ENCODE measurements around the gene MYEF2. TPM values are rescaled to one million over a fixed set of nuclear protein-coding genes. Genes with fewer than 3 reads are reported as not detected.

The MYEF2 gene
- total RNA-seq, 1 experiment from 2014 or later, result 112 TPM

GRCh38 chr15:48102167-48102566 lies 75.9 kb downstream of the MYEF2 start:
- peaks cover 17% of the 10 kb centered on the region for H3K27me3 ChIP-seq (replicated peaks; ENCODE audit: insufficient read depth, low read depth, low read length, poor library complexity)
- ChIA-PET CTCF (no interaction called here), POLR2A (ENCODE audit: low non-redundant PET) (no interaction called here)
- H3K9me3 ChIP-seq (ENCODE audit: low read depth, low read length, poor library complexity, severe bottlenecking), result no peaks in the 10 kb centered on the region
- no peak overlapping the region for H3K4me3 ChIP-seq (ENCODE audit: low read depth, low read length, poor library complexity, severe bottlenecking)
- no TSS peak for BruUV-seq (replicated peaks)
- H3K27ac ChIP-seq (ENCODE audit: low read depth, low read length, poor library complexity, severe bottlenecking), result no peak overlapping the region
- no peak for DNase-seq (ENCODE audit: low spot score)
- no peak for TF ChIP-seq CTCF (conservative IDR thresholded peaks at IDR 0.05; ENCODE audit: low read depth, low read length)
- TF ChIP-seq EZH2 (IDR thresholded peaks at IDR 0.05; ENCODE audit: borderline replicate concordance, low read depth, low read length, poor library complexity, severe bottlenecking), result no peak
- intact Hi-C loops (cut with micrococcal nuclease; ENCODE audit: unreplicated experiment), result no loop called here
- no peaks in the 10 kb centered on the region for H3K4me1 ChIP-seq (ENCODE audit: insufficient read depth, low read length, poor library complexity, severe bottlenecking)
- no peaks in the 10 kb centered on the region for H3K36me3 ChIP-seq (ENCODE audit: insufficient read depth, low read length, poor library complexity, severe bottlenecking)

- Histone ChIP-seq H3K27ac (ENCODE audit: low read depth, low read length, poor library complexity, severe bottlenecking) (no peak overlapping the region), H3K36me3 (ENCODE audit: insufficient read depth, low read length, poor library complexity, severe bottlenecking) (no peaks in the 10 kb centered on the region), H3K4me3 (ENCODE audit: low read depth, low read length, poor library complexity, severe bottlenecking) (no peak overlapping the region), H3K4me1 (ENCODE audit: insufficient read depth, low read length, poor library complexity, severe bottlenecking) (no peaks in the 10 kb centered on the region), H3K27me3 (replicated peaks; ENCODE audit: insufficient read depth, low read depth, low read length, poor library complexity) (peaks cover 10% of the 10 kb centered on the region), H3K9me3 (ENCODE audit: low read depth, low read length, poor library complexity, severe bottlenecking) (no peaks in the 10 kb centered on the region)
- TF ChIP-seq CTCF (conservative IDR thresholded peaks at IDR 0.05; ENCODE audit: low read depth, low read length), result no peak
- ChIA-PET CTCF (no interaction called here), POLR2A (ENCODE audit: low non-redundant PET) (no interaction called here)
- intact Hi-C loops (cut with micrococcal nuclease; ENCODE audit: unreplicated experiment), result no loop called here
- BruUV-seq (replicated peaks), result no TSS peak
- DNase-seq (ENCODE audit: low spot score), result no peak
Measured at GRCh38 chr15:48101376-48101961, 76.6 kb downstream of the MYEF2 start.

- no peak for DNase-seq (ENCODE audit: low spot score)
- no peak for TF ChIP-seq CTCF (conservative IDR thresholded peaks at IDR 0.05; ENCODE audit: low read depth, low read length)
- TF ChIP-seq EZH2 (IDR thresholded peaks at IDR 0.05; ENCODE audit: borderline replicate concordance, low read depth, low read length, poor library complexity, severe bottlenecking), result no peak
- no peaks in the 10 kb centered on the region for H3K4me1 ChIP-seq (ENCODE audit: insufficient read depth, low read length, poor library complexity, severe bottlenecking)
- CTCF ChIA-PET, result no interaction called here
- POLR2A ChIA-PET (ENCODE audit: low non-redundant PET), result no interaction called here
- H3K27ac ChIP-seq (ENCODE audit: low read depth, low read length, poor library complexity, severe bottlenecking), result no peak overlapping the region
- no TSS peak for BruUV-seq (replicated peaks)
- H3K4me3 ChIP-seq (ENCODE audit: low read depth, low read length, poor library complexity, severe bottlenecking), result no peak overlapping the region
- no peaks in the 10 kb centered on the region for H3K9me3 ChIP-seq (ENCODE audit: low read depth, low read length, poor library complexity, severe bottlenecking)
- no peaks in the 10 kb centered on the region for H3K36me3 ChIP-seq (ENCODE audit: insufficient read depth, low read length, poor library complexity, severe bottlenecking)
- no peaks in the 10 kb centered on the region for H3K27me3 ChIP-seq (replicated peaks; ENCODE audit: insufficient read depth, low read depth, low read length, poor library complexity)
- intact Hi-C loops (cut with micrococcal nuclease; ENCODE audit: unreplicated experiment), result no loop called here
Measured at GRCh38 chr15:48097264-48097663, 80.8 kb downstream of the MYEF2 start.
